Measurements from ENCODE around the gene NUDC.

Gene NUDC

DNA sequence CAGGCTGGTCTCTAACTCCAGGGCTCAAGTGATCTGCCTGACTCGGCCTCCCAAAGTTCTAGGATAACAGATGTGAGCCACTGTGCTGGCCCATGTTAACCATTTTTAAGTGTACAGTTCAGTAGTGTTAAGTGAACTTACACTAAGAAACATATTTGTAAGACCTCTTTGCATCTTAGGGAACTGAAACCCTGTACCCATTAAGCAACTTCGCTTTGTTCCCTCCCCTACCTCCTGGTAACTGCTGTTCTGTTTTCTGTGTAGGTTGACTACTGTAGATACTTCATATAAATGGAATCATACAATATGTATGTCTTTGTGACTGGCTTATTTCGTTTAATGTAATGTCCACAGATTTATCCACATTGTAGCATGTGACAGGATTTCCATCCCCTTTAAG lies 11.0 kb downstream of the NUDC start:
- TF ChIP-seq, protein P1, sequence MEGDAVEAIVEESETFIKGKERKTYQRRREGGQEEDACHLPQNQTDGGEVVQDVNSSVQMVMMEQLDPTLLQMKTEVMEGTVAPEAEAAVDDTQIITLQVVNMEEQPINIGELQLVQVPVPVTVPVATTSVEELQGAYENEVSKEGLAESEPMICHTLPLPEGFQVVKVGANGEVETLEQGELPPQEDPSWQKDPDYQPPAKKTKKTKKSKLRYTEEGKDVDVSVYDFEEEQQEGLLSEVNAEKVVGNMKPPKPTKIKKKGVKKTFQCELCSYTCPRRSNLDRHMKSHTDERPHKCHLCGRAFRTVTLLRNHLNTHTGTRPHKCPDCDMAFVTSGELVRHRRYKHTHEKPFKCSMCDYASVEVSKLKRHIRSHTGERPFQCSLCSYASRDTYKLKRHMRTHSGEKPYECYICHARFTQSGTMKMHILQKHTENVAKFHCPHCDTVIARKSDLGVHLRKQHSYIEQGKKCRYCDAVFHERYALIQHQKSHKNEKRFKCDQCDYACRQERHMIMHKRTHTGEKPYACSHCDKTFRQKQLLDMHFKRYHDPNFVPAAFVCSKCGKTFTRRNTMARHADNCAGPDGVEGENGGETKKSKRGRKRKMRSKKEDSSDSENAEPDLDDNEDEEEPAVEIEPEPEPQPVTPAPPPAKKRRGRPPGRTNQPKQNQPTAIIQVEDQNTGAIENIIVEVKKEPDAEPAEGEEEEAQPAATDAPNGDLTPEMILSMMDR (conservative IDR thresholded peaks at IDR 0.05): no peak
- H3K27ac ChIP-seq: no peak overlapping the region

DNA sequence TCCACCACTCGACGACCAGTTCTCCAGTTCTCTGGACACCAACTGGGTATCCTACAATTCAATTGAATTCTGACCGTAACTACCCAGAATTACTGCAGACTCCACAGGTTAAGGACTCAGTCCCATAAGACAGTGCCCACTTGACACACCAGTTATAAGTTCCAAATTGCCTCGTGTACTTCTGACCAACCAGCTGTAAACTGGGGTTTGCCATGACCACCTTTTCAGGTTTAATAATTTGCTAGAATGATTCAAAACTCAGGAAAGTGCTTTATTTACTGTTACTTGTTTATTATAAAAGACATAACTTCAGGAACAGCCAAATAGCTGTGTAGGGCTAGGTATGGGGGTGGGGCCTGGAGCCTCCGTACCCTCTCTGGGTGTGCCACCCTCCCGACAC lies 15.3 kb downstream of the NUDC start:
- TF ChIP-seq, protein P1 (conservative IDR thresholded peaks at IDR 0.05): no peak
- H3K27ac ChIP-seq: no peak overlapping the region

DNA sequence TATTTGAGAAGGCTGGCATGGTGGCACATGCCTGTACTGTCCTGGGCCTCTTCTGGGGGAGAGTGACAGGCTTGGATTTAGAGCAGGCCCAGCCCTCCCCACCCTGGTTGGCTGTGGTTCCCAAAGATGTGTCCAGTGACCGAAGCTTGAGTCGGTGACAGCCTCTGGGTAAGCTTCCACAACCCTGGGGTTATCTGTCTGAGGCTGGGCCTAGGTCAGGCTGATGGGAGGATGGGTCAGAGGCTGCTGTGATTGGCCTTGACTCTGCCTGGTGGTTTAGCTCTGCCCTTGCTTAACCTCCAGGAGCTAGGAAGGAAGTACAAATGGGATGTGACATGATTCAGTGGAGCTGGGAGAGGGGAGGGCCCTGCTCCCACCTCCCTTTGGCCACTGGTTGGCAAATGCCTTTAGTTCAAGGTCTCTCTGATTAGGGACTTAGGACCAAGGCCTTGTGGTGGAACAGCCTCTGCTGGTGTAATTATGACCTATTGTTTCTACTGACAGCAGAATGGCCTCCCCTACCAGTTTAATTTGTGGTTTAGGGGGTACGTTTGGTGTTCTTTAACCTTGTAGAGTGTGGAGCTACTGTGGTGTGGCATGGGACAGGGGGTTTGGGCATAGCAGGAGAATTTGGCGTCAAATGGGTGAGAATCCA lies 16.6 kb downstream of the NUDC start:
- no peak overlapping the region for H3K27ac ChIP-seq
- TF ChIP-seq, protein P1 (conservative IDR thresholded peaks at IDR 0.05): no peak

DNA sequence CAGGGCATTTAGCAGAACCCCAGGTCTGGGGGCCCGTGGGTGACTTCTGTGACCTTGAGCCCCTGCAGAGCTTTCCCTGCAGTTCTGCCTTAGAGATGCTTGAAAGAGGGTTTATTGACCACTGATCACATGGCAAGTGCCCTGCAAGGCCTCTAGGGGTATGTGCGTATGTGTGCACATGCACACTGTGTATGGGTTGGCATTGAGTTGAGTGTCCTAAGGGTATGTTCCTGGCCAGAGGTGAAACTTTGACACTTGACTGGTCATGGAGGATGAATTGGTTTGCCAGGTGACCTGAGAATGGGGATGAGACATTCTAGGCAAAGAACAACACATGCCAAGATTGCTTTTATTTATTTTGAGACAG lies 17.1 kb downstream of the NUDC start:
- TF ChIP-seq, protein P1 (conservative IDR thresholded peaks at IDR 0.05): no peak
- no peak overlapping the region for H3K27ac ChIP-seq

DNA sequence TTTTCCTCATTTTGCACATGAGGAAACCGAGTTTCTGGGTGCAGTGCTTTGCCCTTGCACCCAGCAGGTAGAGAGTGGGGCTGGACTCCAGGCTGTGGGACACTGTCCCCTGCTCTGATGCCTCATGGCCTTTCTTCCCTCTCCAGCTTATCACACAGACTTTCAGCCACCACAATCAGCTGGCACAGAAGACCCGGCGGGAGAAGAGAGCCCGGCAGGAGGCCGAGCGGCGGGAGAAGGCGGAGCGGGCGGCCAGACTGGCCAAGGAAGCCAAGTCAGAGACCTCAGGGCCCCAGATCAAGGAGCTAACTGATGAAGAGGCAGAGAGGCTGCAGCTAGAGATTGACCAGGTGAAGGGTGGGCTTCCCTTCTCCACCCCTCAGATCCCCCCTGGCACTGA lies 19.8 kb downstream of the NUDC start:
- no peak overlapping the region for H3K27ac ChIP-seq
- TF ChIP-seq, protein P1 (conservative IDR thresholded peaks at IDR 0.05): no peak

DNA sequence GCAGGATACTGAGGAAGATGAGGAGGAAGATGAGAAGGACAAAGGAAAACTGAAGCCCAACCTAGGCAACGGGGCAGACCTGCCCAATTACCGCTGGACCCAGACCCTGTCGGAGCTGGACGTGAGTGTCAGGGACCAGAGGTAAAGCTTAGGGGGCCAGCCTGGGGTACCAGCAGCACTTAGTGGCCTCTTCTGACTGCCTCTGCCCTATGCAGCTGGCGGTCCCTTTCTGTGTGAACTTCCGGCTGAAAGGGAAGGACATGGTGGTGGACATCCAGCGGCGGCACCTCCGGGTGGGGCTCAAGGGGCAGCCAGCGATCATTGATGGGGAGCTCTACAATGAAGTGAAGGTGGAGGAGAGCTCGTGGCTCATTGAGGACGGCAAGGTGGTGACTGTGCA lies 21.1 kb downstream of the NUDC start:
- TF ChIP-seq, protein P1 (conservative IDR thresholded peaks at IDR 0.05): no peak
- no peak overlapping the region for H3K27ac ChIP-seq

DNA sequence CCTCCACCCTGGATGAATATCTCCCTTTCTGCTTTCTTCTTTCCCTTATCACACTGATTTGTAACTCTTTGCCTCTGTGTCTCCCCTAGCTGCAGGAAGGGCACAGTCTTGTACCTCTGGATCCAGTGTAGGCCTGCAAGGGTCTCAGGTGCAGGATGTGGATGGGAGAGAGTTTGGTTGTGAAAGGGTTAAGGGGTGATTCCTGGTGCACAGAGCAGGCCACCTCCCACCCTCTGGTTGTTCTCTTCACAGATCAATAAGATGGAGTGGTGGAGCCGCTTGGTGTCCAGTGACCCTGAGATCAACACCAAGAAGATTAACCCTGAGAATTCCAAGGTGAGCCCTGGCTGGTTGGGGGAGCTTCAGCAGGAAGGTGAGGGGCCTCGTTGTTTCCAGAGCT lies 23.6 kb downstream of the NUDC start:
- TF ChIP-seq, protein P1 (conservative IDR thresholded peaks at IDR 0.05): no peak
- H3K27ac ChIP-seq: no peak overlapping the region
